Measurements from ENCODE around the gene UCN. TPM values are rescaled to one million over a fixed set of nuclear protein-coding genes. Genes with fewer than 3 reads are reported as not detected.
A peak's percentile ranks its signal among the peaks of the same experiment; 100 is the strongest.

The UCN gene
- total and polyA plus RNA-seq, 12 donors = 0.51 to 4.1 (median 1.5) TPM; not detected in 1

DNA sequence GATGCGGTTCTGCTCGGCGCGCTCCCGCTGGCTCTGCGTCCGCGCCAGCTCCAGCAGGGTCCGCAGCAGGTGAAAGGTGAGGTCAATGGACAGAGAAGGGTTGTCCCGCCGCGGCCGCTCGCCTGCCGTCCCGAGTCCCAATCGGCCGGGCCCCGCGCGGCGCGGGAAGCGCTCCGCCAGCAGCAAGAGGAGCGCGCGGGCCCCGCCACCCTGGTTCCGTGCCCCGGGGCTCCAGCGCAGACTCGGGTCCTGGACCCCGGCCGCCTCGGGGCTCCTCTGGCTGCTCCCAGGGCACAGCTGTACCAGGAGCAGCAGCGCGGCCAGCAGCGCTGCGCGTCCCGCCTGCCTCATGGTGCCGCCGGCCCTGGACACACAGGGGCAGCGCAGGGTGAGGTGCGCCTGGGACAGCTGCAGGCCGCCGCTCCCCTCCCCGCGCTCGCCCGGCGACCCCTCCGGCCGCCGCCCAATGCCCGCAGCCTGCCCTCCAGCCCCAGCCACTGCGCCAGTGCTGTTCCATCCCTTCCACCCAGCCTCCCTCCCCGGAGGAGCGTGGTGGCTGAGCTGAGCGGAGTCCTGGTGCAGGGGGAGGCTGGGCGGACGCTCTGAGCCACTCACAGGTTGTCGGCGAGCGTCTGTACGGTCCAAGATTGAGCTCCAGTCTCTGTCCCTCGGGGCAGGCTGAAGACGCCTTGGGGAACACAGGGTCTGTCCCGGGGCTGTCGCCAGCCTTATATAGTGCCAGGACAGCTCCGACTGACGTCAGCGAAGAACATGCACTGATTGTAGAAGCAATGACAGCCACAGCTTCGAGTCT is 493 bp downstream of the UCN start:
- H3K9me3 ChIP-seq = no peaks in the 10 kb centered on the region
- 27 to 28% methylated on average over 73 to 75 of the region's 75 CpGs for WGBS, 2 donors
- TF ChIP-seq, protein P1, sequence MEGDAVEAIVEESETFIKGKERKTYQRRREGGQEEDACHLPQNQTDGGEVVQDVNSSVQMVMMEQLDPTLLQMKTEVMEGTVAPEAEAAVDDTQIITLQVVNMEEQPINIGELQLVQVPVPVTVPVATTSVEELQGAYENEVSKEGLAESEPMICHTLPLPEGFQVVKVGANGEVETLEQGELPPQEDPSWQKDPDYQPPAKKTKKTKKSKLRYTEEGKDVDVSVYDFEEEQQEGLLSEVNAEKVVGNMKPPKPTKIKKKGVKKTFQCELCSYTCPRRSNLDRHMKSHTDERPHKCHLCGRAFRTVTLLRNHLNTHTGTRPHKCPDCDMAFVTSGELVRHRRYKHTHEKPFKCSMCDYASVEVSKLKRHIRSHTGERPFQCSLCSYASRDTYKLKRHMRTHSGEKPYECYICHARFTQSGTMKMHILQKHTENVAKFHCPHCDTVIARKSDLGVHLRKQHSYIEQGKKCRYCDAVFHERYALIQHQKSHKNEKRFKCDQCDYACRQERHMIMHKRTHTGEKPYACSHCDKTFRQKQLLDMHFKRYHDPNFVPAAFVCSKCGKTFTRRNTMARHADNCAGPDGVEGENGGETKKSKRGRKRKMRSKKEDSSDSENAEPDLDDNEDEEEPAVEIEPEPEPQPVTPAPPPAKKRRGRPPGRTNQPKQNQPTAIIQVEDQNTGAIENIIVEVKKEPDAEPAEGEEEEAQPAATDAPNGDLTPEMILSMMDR (IDR thresholded peaks at IDR 0.05) = no peak
- H3K4me1 ChIP-seq = peaks cover 6 to 37% (median 23%) of the 10 kb centered on the region in 9 donors
- ATAC-seq (peak; percentile 3 to 29 (median 10)), DNase-seq (peak in 1 of 2 donors; percentile 21)
- H3K4me3 ChIP-seq = no peak overlapping the region
- H3K27ac ChIP-seq = peak overlapping the region in 1 of 10 donors; percentile 41
- peaks cover 0 to 77% (median 6%) of the 10 kb centered on the region in 9 donors for H3K36me3 ChIP-seq
- H3K27me3 ChIP-seq = peaks cover 0 to 43% (median 38%) of the 10 kb centered on the region in 7 donors
- intact Hi-C loops (cut with DNase I) = loop anchor here in 4 of 10 donors (5.0 to 10.0 kb wide), 3 partner anchors 45 to 213 kb away; partner anchors contain the start of gene SLC30A3 (in 1 of the 4)

DNA sequence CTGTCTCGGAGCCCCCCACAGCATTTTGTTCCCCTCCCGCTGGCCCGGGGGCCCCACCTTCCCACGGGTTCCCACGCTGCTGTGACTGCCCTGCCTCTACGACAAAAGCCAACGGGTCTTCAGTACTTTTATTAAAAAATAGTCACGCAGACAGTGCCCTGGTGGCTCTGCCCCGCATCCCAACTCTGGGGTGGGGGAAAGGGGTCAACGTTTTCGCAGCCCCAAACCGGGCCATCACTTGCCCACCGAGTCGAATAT is 1.0 kb downstream of the UCN start:
- DNase-seq (no peak), ATAC-seq (no peak)
- intact Hi-C loops (cut with DNase I) = loop anchor here in 4 of 10 donors (5.0 to 10.0 kb wide), 3 partner anchors 45 to 212 kb away; partner anchors contain the start of gene SLC30A3 (in 1 of the 4)
- Histone ChIP-seq H3K4me1 (peaks cover 6 to 38% (median 23%) of the 10 kb centered on the region in 9 donors), H3K9me3 (no peaks in the 10 kb centered on the region), H3K36me3 (peaks cover 0 to 75% (median 6%) of the 10 kb centered on the region in 9 donors), H3K4me3 (no peak overlapping the region), H3K27me3 (peaks cover 0 to 43% (median 38%) of the 10 kb centered on the region in 7 donors), H3K27ac (no peak overlapping the region)
- WGBS, 2 donors = 35 to 43% methylated on average over 14 of the region's 14 CpGs
- TF ChIP-seq, protein P1 (IDR thresholded peaks at IDR 0.05) = no peak

DNA sequence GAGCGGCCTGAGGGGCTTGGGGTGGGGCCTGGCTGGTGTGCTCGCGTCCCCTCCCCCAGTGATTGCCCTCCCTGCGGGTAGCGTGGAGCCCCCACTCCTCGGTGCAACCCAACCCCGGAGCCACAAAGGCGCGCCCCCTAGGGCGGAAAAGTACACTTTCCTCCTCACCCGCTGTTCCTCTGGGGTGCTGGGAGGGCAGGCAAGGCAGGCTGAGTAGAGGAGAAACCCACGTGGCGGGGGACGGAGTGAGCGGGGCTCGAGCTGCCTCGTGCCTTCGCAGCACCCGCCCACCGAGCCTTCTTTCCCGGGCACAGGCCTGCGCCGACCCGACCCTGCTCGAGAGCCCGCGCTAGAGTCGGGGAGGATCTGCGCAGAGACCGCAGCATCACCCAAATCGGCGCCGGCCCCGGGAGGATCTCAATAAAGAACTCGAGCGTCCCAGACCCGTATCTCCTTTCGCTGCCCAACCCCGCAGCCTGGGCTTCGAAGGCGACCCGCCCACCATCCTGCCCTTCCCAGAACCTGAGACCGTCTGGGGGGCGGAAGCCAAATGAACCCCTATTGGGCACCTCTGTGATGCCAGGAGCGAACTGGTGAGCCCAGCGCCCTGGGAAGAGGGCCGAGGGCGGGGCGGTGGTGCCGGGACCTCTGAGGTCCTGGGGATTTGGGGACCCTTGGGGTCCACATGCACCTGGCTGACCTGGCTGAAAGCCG is 1.5 kb downstream of the UCN start:
- peak overlapping the region in 1 of 10 donors; percentile 12 for H3K4me3 ChIP-seq
- TF ChIP-seq, protein P1 (IDR thresholded peaks at IDR 0.05) = no peak
- 23 to 39% methylated on average over 51 of the region's 51 CpGs for WGBS, 2 donors
- peaks cover 6 to 38% (median 23%) of the 10 kb centered on the region in 9 donors for H3K4me1 ChIP-seq
- no peaks in the 10 kb centered on the region for H3K9me3 ChIP-seq
- H3K27me3 ChIP-seq = peaks cover 0 to 43% (median 38%) of the 10 kb centered on the region in 7 donors
- H3K27ac ChIP-seq = no peak overlapping the region
- intact Hi-C loops (cut with DNase I) = loop anchor here in 4 of 10 donors (5.0 to 10.0 kb wide), 3 partner anchors 44 to 212 kb away; partner anchors contain the start of gene SLC30A3 (in 1 of the 4)
- DNase-seq = no peak
- peak in 1 of 8 donors; percentile 28 for ATAC-seq
- peaks cover 0 to 73% (median 6%) of the 10 kb centered on the region in 9 donors for H3K36me3 ChIP-seq

DNA sequence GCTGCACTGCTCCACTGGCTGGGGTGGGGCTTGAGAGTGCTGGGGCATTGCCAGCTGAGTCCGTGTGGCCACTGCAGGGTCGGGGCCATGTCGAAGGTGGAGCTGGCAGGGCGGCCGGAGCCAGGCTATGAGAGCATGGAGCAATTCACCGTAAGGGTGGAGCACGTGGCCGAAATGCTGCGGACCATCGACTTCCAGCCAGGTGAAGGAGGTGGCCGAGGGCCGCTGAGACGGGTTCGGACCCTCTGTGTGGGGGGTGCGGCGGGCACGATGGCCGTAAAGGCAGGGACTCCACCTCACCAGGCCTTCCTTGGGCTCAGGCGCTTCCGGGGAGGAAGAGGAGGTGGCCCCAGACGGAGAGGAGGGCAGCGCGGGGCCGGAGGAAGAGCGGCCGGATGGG is 2.1 kb downstream of the UCN start:
- Histone ChIP-seq H3K9me3 (no peaks in the 10 kb centered on the region), H3K4me1 (peaks cover 6 to 38% (median 23%) of the 10 kb centered on the region in 9 donors), H3K27ac (no peak overlapping the region), H3K27me3 (peaks cover 0 to 43% (median 38%) of the 10 kb centered on the region in 7 donors), H3K4me3 (peak overlapping the region in 1 of 10 donors; percentile 12), H3K36me3 (peaks cover 0 to 70% (median 6%) of the 10 kb centered on the region in 9 donors)
- intact Hi-C loops (cut with DNase I) = loop anchor here in 4 of 10 donors (5.0 to 10.0 kb wide), 3 partner anchors 44 to 211 kb away; partner anchors contain the start of gene SLC30A3 (in 1 of the 4)
- ATAC-seq (peak in 1 of 8 donors; percentile 6), DNase-seq (no peak)
- TF ChIP-seq, protein P1 (IDR thresholded peaks at IDR 0.05) = no peak
- 39 to 45% methylated on average over 26 of the region's 26 CpGs for WGBS, 2 donors

Measured in heart right ventricle (tissue), 16 donors.